ENCODE data around the gene TGM2.

DNA sequence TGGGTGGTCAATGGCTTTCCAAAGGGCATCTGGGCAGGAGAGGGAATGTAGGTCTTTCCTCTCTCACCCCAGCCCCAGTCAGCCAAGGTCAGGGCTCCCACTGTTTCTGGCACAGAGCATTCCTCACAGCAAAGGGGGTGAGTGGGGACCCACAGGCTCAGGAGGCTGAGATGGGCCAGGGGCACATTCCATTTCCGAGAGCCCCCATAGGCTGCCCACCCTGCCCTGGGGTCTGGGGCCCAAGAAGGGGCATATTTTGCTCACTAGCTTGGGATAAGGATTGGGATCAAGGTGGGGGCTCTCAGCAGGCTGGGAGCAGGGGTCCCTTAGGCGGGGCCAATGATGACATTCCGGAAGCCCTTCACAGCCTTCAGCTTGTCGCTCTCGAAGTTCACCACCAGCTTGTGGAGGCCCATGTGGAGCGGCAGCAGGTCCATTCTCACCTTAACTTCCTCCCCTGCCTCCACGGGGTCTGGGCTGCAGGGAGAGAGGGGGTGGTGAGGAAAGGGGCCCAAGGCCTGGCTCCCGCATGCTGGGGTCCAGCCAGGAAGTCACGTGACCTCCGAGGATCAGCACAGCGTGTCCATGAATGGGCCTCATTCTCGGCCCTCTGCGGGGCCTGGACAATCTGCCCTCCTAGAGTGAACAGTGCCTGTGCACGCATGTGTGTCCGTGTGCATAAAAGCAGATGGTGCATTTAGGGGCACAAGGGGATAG lies 35.0 kb downstream of the TGM2 start:
- TF ChIP-seq, protein P1, sequence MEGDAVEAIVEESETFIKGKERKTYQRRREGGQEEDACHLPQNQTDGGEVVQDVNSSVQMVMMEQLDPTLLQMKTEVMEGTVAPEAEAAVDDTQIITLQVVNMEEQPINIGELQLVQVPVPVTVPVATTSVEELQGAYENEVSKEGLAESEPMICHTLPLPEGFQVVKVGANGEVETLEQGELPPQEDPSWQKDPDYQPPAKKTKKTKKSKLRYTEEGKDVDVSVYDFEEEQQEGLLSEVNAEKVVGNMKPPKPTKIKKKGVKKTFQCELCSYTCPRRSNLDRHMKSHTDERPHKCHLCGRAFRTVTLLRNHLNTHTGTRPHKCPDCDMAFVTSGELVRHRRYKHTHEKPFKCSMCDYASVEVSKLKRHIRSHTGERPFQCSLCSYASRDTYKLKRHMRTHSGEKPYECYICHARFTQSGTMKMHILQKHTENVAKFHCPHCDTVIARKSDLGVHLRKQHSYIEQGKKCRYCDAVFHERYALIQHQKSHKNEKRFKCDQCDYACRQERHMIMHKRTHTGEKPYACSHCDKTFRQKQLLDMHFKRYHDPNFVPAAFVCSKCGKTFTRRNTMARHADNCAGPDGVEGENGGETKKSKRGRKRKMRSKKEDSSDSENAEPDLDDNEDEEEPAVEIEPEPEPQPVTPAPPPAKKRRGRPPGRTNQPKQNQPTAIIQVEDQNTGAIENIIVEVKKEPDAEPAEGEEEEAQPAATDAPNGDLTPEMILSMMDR (IDR thresholded peaks at IDR 0.05 in 8 of 11, conservative IDR thresholded peaks at IDR 0.05 in 3 of 11): no peak
- TF ChIP-seq POLR2A (IDR thresholded peaks at IDR 0.05): no peak

All from spleen (tissue), 7 donors.